Measurements from ENCODE around the gene PRKAG1.

Gene PRKAG1

GRCh38 chr12:49051373-49051764 lies 32.8 kb upstream of the PRKAG1 start (continued):
- no peak for TF ChIP-seq ZNF510 (tag by site-specific recombination; IDR thresholded peaks at IDR 0.05; ENCODE audit: insufficient replicate concordance)
- TF ChIP-seq ZNF558 (tag by site-specific recombination; IDR thresholded peaks at IDR 0.05): no peak

- POLR2A ChIA-PET: interaction anchor here (2.9 kb wide), 1 partner anchor 14 kb away, joined by 8 read pairs; no protein-coding TSS in a partner anchor
- Histone ChIP-seq H3K9me3 (ENCODE audit: control insufficient read depth, insufficient read depth, low read depth, low read length) (no peaks in the 10 kb centered on the region), H3K4me1 (ENCODE audit: control insufficient read depth, insufficient read depth, low read length) (0 out of 2 replicates have a peak, but pooled peaks cover 2% of the 10 kb centered on the region), H3K4me3 (ENCODE audit: low read depth, low read length) (no peak overlapping the region), H3K36me3 (ENCODE audit: control insufficient read depth in 2 of 2, insufficient read depth in 1 of 2, low read length in 2 of 2) (peaks cover 52 to 100% of the 10 kb centered on the region in 2 experiments), H3K27ac (ENCODE audit: extremely low read depth, low read depth, low read length) (no peak overlapping the region)
- TF ChIP-seq ZNF843 (tag by site-specific recombination; IDR thresholded peaks at IDR 0.05) (no peak), OVOL3 (tag by site-specific recombination; IDR thresholded peaks at IDR 0.05) (no peak), ZNF529 (tag by site-specific recombination; IDR thresholded peaks at IDR 0.05; ENCODE audit: insufficient replicate concordance) (no peak)
- CTCF ChIA-PET: interaction anchor here (0.6 kb wide), 1 partner anchor 31 kb away, joined by 5 read pairs; no protein-coding TSS in a partner anchor
Observed at GRCh38 chr12:49050507-49051372, 32.2 kb upstream of the PRKAG1 start.

GRCh38 chr12:49049566-49050224 lies 31.1 kb upstream of the PRKAG1 start:
- H3K27ac ChIP-seq (ENCODE audit: extremely low read depth, low read depth, low read length): no peak overlapping the region
- no peak overlapping the region for H3K4me3 ChIP-seq (ENCODE audit: low read depth, low read length)
- H3K4me1 ChIP-seq (ENCODE audit: control insufficient read depth, insufficient read depth, low read length): no peaks in the 10 kb centered on the region
- peaks cover 52 to 99% of the 10 kb centered on the region in 2 experiments for H3K36me3 ChIP-seq (ENCODE audit: control insufficient read depth in 2 of 2, insufficient read depth in 1 of 2, low read length in 2 of 2)
- TF ChIP-seq ZIC2 (tag by site-specific recombination; IDR thresholded peaks at IDR 0.05) (peak; percentile 36; the same call in 1 of the 2 replicates), ZBTB20 (tag by site-specific recombination; IDR thresholded peaks at IDR 0.05) (no peak)
- POLR2A ChIA-PET: interaction anchor here (2.1 to 2.9 kb wide), 2 partner anchors 8 to 12 kb away, joined by 7 to 8 read pairs; no protein-coding TSS in a partner anchor
- no peaks in the 10 kb centered on the region for H3K9me3 ChIP-seq (ENCODE audit: control insufficient read depth, insufficient read depth, low read depth, low read length)
- CTCF ChIA-PET: no interaction called here

GRCh38 chr12:49048953-49049352 lies 30.4 kb upstream of the PRKAG1 start:
- H3K36me3 ChIP-seq (ENCODE audit: control insufficient read depth in 2 of 2, insufficient read depth in 1 of 2, low read length in 2 of 2): peaks cover 52 to 99% of the 10 kb centered on the region in 2 experiments
- H3K27ac ChIP-seq (ENCODE audit: extremely low read depth, low read depth, low read length): no peak overlapping the region
- H3K4me1 ChIP-seq (ENCODE audit: control insufficient read depth, insufficient read depth, low read length): no peaks in the 10 kb centered on the region
- H3K4me3 ChIP-seq (ENCODE audit: low read depth, low read length): no peak overlapping the region
- no peaks in the 10 kb centered on the region for H3K9me3 ChIP-seq (ENCODE audit: control insufficient read depth, insufficient read depth, low read depth, low read length)
- ChIA-PET POLR2A (interaction anchor here (2.1 to 2.9 kb wide), 2 partner anchors 9 to 12 kb away, joined by 7 to 8 read pairs; no protein-coding TSS in a partner anchor), CTCF (interaction anchor here (1.5 kb wide), 1 partner anchor 39 kb away, joined by 3 read pairs; no protein-coding TSS in a partner anchor)
- TF ChIP-seq ZNF600 (tag by site-specific recombination; IDR thresholded peaks at IDR 0.05) (no peak), ZNF184 (tag by site-specific recombination; IDR thresholded peaks at IDR 0.05) (no peak), ZNF830 (tag by site-specific recombination; IDR thresholded peaks at IDR 0.05; ENCODE audit: low read depth) (no peak), ZNF791 (tag by site-specific recombination; IDR thresholded peaks at IDR 0.05) (no peak), ZNF335 (tag by site-specific recombination; conservative IDR thresholded peaks at IDR 0.05) (no peak), ZNF404 (tag by site-specific recombination; IDR thresholded peaks at IDR 0.05) (no peak), SP7 (tag by site-specific recombination; IDR thresholded peaks at IDR 0.05) (no peak)

Data from HEK293 (cell line).